ENCODE results near the gene PCDHB14.
"Not testable (repeated sequence)": the region's sequence is repeated elsewhere in the genome, so short reads cannot be mapped to it uniquely, and the experiment has no call there.

PCDHB14 gene

DNA sequence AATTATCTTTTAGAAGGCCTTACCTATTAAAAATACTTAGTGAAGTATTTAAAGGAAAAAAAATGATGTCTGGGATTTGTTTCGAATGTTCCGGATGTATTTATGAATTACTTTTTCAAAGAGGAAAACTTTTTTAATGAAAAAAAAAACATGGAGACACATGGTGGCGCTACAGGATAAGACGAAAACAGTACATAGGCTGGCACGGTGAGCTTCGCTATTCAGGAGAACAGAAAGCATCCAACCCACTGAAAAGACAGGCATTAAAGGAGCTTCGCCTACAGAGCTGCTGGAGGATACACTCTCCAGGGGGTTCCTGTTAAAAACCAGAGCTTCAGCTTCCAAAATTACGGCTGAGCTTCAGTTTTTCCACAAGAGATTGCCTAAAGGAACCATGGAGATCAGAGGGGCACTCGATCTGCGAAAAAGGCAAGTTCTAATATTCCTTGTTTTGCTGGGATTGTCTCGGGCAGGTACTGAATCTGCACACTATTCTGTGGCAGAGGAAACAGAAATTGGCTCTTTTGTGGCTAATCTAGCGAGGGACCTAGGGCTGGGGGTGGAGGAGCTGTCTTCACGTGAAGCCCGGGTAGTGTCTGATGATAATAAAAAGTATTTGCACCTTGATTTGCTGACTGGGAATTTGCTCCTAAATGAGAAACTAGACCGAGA, at the start of gene PCDHB14:
TSS of gene PCDHB14 (plus strand) at position 232 of the 672 bp plus-strand sequence. CDS start at position 395, 163 bp downstream.
- DNase-seq (ENCODE audit: low read depth): no peak

DNA sequence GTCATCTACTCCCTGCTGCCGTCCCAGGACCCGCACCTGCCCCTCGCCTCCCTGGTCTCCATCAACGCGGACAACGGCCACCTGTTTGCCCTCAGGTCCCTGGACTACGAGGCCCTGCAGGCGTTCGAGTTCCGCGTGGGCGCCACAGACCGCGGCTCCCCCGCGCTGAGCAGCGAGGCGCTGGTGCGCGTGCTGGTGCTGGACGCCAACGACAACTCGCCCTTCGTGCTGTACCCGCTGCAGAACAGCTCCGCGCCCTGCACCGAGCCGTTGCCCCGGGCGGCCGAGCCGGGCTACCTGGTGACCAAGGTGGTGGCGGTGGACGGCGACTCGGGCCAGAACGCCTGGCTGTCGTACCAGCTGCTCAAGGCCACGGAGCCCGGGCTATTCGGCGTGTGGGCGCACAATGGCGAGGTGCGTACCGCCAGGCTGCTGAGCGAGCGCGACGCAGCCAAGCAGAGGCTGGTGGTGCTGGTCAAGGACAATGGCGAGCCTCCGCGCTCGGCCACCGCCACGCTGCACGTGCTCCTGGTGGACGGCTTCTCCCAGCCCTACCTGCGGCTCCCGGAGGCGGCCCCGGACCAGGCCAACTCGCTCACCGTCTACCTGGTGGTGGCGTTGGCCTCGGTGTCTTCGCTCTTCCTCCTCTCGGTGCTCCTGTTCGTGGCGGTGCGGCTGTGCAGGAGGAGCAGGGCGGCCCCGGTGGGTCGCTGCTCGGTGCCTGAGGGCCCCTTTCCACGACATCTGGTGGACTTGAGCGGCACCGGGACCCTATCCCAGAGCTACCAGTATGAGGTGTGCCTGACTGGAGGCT, 48.6 kb upstream of the PCDHB14 start:
- not testable (repeated sequence) for DNase-seq (ENCODE audit: low read depth)

DNA sequence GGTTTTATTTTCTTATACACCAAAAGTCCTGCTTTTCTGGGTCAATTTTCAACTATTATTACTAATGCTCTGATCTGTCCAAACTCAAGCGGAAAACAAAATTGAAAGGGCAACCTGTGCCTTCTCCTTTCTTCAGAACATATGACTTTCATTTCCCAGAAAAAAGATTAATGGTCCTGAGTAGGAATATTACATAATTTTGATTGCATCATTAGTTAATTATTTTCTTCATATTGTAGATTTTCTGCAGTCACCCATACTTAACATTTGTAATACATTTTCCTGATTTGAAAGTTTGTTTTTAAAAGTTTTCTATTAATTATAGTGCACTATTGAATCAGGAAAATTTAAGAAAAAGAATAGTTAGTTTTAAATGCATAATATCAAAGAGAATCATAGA, 47.2 kb upstream of the PCDHB14 start:
- no peak for DNase-seq (ENCODE audit: low read depth)

DNA sequence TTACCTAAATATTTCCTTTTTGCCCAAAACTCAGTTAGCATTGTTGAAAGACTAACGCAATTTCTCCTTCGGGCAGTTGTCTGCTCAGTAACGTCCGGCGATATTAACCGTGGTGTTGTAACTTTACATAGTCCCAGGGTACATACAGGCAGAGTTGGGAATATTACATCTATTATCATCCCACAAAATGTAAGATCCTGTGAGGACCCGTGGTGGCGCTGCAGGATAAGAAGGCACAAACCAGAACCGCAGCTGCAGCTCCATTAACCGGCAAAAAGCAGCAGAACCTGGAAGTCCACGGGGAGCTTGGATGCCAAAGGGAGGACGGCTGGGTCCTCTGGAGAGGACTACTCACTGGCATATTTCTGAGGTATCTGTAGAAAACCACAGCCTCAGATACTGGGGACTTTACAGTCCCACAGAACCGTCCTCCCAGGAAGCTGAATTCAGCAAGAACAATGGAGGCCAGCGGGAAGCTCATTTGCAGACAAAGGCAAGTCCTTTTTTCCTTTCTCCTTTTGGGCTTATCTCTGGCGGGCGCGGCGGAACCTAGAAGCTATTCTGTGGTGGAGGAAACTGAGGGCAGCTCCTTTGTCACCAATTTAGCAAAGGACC, 45.5 kb upstream of the PCDHB14 start, which contains the start of gene PCDHB8:
TSS of gene PCDHB8 (plus strand) at position 214 of the 615 bp plus-strand sequence. CDS start at position 459, 245 bp downstream.
- not testable (repeated sequence) for DNase-seq (ENCODE audit: low read depth)

DNA sequence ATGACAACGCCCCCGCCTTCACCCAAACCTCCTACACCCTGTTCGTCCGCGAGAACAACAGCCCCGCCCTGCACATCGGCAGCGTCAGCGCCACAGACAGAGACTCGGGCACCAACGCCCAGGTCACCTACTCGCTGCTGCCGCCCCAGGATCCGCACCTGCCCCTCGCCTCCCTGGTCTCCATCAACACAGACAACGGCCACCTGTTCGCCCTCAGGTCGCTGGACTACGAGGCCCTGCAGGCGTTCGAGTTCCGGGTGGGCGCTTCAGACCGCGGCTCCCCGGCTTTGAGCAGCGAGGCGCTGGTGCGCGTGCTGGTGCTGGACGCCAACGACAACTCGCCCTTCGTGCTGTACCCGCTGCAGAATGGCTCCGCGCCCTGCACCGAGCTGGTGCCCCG, 43.8 kb upstream of the PCDHB14 start:
- DNase-seq (ENCODE audit: low read depth): not testable (repeated sequence)

DNA sequence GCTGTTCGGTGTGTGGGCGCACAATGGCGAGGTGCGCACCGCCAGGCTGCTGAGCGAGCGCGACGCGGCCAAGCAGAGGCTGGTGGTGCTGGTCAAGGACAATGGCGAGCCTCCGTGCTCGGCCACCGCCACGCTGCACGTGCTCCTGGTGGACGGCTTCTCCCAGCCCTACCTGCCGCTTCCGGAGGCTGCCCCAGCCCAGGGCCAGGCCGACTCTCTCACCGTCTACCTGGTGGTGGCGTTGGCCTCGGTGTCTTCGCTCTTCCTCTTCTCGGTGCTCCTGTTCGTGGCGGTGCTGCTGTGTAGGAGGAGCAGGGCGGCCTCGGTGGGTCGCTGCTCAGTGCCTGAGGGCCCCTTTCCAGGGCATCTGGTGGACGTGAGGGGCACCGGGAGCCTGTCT, 43.3 kb upstream of the PCDHB14 start:
- not testable (repeated sequence) for DNase-seq (ENCODE audit: low read depth)

DNA sequence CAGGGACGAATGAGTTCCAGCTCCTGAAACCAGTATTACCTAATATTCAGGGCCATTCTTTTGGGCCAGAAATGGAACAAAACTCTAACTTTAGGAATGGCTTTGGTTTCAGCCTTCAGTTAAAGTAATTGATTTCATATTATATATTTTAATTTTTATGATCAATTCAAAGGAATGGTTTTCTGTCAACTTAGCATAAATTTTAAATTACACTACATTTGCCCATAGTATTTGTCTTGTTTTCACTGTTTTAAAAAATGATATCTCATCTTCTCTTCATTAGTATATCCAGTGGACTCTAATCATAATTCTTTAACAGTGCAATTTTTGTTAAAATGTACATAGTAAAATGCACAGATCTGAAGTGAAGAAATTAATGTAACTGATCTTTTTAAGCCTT, 42.8 kb upstream of the PCDHB14 start:
- no peak for DNase-seq (ENCODE audit: low read depth)

DNA sequence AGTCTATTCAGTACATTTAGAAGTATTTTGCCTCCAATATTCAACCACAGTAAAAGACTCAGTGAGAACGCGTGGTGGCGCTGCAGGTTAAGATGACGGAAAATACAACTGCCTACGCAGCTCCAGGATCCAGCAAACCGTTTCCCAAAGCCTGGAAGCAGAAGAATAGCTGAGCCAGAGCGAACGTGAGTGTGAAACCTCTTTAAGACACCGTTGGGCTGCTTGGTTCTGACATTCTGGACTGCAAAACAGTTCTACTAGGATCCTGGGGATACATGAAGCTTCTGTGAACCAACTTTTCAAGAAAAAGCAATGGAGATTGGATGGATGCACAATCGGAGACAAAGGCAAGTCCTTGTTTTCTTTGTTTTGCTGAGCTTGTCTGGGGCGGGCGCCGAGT, 40.9 kb upstream of the PCDHB14 start, which contains the start of gene PCDHB16:
TSS of gene PCDHB16 (plus strand) at position 140 of the 400 bp plus-strand sequence. CDS start at position 313, 173 bp downstream.
- DNase-seq (ENCODE audit: low read depth): no peak

DNA sequence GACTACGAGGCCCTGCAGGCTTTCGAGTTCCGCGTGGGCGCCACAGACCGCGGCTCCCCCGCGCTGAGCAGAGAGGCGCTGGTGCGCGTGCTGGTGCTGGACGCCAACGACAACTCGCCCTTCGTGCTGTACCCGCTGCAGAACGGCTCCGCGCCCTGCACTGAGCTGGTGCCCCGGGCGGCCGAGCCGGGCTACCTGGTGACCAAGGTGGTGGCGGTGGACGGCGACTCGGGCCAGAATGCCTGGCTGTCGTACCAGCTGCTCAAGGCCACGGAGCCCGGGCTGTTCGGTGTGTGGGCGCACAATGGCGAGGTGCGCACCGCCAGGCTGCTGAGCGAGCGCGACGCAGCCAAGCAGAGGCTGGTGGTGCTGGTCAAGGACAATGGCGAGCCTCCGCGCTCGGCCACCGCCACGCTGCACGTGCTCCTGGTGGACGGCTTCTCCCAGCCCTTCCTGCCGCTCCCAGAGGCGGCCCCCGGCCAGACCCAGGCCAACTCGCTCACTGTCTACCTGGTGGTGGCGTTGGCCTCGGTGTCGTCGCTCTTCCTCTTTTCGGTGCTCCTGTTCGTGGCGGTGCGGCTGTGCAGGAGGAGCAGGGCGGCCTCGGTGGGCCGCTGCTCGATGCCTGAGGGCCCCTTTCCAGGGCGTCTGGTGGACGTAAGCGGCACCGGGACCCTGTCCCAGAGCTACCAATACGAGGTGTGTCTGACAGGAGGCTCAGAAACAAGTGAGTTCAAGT, 38.9 kb upstream of the PCDHB14 start:
- not testable (repeated sequence) for DNase-seq (ENCODE audit: low read depth)

DNA sequence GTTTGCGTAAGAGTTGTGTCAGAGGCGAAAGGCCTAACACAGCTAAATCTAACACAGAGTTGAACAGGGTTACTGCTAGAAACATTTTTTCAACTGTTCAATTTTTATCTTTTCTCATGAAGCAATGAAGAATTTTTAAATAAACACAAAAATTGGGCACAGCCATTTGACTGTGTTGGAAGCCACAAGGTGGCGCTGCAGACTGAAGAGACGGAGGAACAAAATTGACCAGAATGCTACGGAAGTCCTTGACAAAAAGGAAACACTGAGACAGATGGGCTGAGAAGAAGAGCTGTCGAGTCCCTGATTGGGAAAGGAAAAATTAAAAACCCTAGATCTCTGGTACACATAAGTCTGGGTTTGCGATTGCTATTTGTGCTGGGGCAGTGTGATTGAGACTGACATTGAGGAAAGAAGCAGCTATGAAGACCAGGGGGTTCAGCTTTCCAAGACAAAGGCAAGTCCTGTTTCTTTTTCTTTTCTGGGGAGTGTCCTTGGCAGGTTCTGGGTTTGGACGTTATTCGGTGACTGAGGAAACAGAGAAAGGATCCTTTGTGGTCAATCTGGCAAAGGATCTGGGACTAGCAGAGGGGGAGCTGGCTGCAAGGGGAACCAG, 36.1 kb upstream of the PCDHB14 start, which contains the start of gene PCDHB9:
TSS of gene PCDHB9 (plus strand) at position 265 of the 616 bp plus-strand sequence. CDS start at position 423, 158 bp downstream.
- DNase-seq (ENCODE audit: low read depth): peak; percentile 8

DNA sequence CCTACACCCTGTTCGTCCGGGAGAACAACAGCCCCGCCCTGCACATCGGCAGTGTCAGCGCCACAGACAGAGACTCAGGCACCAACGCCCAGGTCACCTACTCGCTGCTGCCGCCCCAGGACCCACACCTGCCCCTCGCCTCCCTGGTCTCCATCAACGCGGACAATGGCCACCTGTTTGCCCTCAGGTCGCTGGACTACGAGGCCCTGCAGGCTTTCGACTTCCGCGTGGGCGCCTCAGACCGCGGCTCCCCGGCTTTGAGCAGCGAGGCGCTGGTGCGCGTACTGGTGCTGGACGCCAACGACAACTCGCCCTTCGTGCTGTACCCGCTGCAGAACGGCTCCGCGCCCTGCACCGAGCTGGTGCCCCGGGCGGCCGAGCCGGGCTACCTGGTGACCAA, 34.5 kb upstream of the PCDHB14 start:
- not testable (repeated sequence) for DNase-seq (ENCODE audit: low read depth)

DNA sequence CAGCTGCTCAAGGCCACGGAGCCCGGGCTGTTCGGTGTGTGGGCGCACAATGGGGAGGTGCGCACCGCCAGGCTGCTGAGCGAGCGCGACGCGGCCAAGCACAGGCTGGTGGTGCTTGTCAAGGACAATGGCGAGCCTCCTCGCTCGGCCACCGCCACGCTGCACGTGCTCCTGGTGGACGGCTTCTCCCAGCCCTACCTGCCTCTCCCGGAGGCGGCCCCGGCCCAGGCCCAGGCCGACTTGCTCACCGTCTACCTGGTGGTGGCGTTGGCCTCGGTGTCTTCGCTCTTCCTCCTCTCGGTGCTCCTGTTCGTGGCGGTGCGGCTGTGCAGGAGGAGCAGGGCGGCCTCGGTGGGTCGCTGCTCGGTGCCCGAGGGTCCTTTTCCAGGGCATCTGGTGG, 34.0 kb upstream of the PCDHB14 start:
- DNase-seq (ENCODE audit: low read depth): not testable (repeated sequence)

DNA sequence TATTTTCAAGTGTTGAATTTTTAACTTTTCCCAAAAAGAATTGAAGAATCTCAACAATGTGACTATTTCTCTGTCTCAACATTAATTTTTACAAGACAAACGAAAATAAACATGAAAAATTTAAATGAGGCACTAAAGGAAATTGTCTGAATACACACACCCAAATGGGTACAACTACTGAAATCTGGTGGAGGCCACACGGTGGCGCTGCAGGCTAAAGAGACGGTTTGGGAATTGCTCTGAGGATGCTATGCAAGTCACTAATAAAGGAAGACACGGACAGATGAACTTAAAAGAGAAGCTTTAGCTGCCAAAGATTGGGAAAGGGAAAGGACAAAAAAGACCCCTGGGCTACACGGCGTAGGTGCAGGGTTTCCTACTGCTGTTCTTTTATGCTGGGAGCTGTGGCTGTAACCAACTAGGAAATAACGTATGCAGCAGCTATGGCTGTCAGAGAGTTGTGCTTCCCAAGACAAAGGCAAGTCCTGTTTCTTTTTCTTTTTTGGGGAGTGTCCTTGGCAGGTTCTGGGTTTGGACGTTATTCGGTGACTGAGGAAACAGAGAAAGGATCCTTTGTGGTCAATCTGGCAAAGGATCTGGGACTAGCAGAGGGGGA, 30.9 kb upstream of the PCDHB14 start, which contains the start of gene PCDHB10:
TSS of gene PCDHB10 (plus strand) at position 244 of the 616 bp plus-strand sequence. CDS start at position 444, 200 bp downstream.
- DNase-seq (ENCODE audit: low read depth): no peak

DNA sequence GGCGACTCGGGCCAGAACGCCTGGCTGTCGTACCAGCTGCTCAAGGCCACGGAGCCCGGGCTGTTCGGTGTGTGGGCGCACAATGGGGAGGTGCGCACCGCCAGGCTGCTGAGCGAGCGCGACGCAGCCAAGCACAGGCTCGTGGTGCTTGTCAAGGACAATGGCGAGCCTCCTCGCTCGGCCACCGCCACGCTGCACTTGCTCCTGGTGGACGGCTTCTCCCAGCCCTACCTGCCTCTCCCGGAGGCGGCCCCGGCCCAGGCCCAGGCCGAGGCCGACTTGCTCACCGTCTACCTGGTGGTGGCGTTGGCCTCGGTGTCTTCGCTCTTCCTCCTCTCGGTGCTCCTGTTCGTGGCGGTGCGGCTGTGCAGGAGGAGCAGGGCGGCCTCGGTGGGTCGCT, 28.8 kb upstream of the PCDHB14 start:
- not testable (repeated sequence) for DNase-seq (ENCODE audit: low read depth)

DNA sequence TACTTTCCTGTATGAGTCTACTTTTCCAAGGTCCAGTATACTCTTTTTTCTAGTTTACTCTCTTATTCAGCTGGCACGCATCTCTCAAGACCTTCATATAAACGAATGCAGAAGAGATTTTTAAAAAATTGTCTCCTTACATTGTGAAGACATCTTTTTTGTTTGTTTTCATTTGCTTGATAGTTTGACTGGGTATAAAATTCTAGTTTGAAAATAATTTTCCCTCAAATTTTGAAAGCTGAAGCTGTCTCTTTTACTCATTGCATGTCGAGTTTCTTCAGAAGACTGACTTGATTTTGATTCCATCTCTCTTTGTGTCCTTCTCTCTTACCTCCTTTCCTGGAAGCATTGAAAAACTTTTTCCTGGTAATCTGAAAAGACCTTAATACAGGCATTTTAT, 26.8 kb upstream of the PCDHB14 start:
- no peak for DNase-seq (ENCODE audit: low read depth)

DNA sequence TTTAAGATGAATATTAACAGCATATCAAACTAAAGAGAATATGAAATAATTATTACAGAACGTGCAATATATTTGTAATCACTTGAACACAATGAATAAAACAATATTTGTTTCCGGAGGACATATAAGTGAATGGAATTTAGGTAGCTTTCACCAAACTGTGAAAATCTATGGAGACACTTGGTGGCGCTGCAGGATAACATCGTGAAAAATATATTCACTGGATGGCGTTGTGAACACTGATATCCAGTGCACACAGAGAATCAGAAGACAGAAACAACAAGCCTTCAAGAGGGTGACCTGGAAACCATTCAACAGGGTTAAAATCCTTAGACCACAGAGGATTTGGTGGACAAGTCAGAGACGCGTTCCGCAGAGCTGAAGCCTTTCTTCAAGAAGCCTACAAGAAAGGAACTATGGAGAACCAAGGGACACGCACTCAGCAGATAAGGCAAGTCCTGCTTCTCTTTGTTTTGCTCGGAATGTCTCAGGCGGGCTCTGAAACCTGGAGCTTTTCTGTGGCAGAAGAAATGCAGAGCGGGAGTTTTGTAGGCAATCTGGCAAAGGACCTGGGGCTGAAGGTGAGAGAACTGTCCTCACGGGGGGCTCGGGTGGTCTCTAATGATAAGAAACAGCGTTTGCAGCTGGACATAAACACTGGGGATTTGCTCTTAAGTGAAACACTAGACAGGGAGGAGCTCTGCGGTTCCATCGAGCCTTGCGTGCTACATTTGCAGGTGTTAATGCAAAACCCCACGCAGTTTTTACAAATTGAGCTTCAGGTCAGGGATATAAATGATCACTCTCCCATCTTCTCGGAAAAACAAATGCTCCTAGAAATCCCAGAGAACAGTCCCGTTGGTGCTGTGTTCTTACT, 23.5 kb upstream of the PCDHB14 start, which contains the start of gene PCDHB11:
TSS of gene PCDHB11 (plus strand) at position 269 of the 877 bp plus-strand sequence. CDS start at position 417, 148 bp downstream.
- no peak for DNase-seq (ENCODE audit: low read depth)

DNA sequence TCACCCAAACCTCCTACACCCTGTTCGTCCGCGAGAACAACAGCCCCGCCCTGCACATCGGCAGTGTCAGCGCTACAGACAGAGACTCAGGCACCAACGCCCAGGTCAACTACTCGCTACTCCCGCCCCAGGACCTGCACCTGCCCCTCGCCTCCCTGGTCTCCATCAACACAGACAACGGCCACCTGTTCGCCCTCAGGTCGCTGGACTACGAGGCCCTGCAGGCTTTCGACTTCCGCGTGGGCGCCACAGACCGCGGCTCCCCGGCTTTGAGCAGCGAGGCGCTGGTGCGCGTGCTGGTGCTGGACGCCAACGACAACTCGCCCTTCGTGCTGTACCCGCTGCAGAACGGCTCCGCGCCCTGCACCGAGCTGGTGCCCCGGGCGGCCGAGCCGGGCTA, 22.0 kb upstream of the PCDHB14 start:
- DNase-seq (ENCODE audit: low read depth): not testable (repeated sequence)

DNA sequence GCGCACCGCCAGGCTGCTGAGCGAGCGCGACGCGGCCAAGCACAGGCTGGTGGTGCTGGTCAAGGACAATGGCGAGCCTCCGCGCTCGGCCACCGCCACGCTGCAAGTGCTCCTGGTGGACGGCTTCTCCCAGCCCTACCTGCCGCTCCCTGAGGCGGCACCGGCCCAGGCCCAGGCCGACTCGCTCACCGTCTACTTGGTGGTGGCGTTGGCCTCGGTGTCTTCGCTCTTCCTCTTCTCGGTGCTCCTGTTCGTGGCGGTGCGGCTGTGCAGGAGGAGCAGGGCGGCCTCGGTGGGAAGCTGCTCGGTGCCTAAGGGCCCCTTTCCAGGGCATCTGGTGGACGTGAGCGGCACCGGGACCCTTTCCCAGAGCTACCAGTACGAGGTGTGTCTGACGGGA, 21.5 kb upstream of the PCDHB14 start:
- DNase-seq (ENCODE audit: low read depth): not testable (repeated sequence)

DNA sequence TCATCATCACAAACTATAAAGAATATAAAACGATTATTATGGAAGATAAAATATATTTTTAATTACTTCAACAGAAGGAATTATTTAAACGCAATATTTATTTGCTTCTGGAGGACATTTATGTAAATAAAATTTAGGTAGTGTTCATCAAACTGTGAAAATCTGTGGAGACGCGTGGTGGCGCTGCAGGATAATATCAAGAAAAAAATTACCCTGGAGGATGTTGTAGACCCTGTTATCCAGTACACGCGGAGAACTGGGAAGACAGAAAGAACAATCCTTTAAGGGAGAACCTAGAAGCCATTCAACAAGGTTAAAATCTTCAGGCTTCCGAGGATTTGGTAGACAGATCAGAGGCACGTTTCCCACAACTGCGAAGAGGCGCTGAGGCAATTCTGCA, 14.7 kb upstream of the PCDHB14 start, which contains the start of gene PCDHB12:
TSS of gene PCDHB12 (plus strand) at position 242 of the 400 bp plus-strand sequence. CDS start 189 bp downstream, outside the sequence.
- no peak for DNase-seq (ENCODE audit: low read depth)

Measured in stimulated activated CD8-positive, alpha-beta memory T cell treated with anti-CD3 and anti-CD28 coated beads, Interleukin-4, amount 100 ng/mL, for 24 hours (primary cell).